Measurements from ENCODE around the gene HMCN2.

GRCh38 chr9:130394320-130394719, 128.8 kb downstream of the HMCN2 start:
- TF ChIP-seq FOSL2 (IDR thresholded peaks at IDR 0.05; ENCODE audit: borderline replicate concordance, low read depth) = no peak
- TF ChIP-seq USF2 (IDR thresholded peaks at IDR 0.05; ENCODE audit: borderline replicate concordance, low read depth, low read length) = no peak
- TF ChIP-seq CTCF (IDR thresholded peaks at IDR 0.05) = no peak
- TF ChIP-seq RAD21 (IDR thresholded peaks at IDR 0.05; ENCODE audit: low read length) = no peak
- no peak for TF ChIP-seq FOXM1 (IDR thresholded peaks at IDR 0.05; ENCODE audit: low read depth)
- no peak for TF ChIP-seq REST (IDR thresholded peaks at IDR 0.05; ENCODE audit: low read depth, low read length)
